Measurements from ENCODE around the gene SPEM2. TPM values are rescaled to one million over a fixed set of nuclear protein-coding genes. Genes with fewer than 3 reads are reported as not detected.

Gene SPEM2
- polyA plus RNA-seq, 1 of the 3 experiments (the other 2 are of a cell fraction): not detected

DNA sequence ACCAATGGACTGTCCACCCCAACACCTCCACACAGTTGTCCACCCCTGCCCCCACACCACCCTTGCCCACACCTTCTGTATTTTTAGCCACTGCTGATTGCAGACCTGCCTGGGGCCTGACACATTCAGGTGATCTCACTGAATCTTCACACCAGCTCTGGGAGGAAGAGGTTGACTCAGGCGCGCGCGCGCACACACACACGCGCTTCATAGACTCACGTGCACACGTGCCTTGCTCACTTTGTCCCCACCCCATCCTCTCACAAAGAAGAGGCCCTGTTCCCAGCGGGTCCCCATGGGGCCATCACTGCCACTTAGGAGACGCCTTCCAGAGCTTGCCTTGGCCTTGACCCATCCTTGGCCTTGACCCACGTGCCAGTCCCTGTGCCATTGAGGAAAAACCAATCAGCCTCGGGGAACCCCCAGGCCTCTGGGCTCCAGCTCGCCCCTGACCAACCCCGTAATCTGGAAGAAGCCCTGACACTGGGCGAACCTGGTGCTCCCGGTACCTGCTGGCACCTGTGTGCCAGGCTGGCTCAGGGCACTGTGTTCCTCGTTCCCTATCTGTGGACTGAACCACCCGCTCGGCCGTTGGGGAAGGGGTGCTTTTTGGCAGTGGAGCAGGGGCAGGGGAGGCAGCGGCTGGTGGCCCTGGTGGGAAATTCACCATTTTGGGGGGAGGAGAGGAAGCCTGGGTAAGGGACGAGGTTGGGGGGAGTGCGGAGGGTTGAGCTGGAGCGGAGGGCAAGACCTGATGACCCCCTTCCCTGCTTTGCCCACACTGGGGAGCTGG is 14.6 kb upstream of the SPEM2 start (continued):
- TF ChIP-seq, protein P1, sequence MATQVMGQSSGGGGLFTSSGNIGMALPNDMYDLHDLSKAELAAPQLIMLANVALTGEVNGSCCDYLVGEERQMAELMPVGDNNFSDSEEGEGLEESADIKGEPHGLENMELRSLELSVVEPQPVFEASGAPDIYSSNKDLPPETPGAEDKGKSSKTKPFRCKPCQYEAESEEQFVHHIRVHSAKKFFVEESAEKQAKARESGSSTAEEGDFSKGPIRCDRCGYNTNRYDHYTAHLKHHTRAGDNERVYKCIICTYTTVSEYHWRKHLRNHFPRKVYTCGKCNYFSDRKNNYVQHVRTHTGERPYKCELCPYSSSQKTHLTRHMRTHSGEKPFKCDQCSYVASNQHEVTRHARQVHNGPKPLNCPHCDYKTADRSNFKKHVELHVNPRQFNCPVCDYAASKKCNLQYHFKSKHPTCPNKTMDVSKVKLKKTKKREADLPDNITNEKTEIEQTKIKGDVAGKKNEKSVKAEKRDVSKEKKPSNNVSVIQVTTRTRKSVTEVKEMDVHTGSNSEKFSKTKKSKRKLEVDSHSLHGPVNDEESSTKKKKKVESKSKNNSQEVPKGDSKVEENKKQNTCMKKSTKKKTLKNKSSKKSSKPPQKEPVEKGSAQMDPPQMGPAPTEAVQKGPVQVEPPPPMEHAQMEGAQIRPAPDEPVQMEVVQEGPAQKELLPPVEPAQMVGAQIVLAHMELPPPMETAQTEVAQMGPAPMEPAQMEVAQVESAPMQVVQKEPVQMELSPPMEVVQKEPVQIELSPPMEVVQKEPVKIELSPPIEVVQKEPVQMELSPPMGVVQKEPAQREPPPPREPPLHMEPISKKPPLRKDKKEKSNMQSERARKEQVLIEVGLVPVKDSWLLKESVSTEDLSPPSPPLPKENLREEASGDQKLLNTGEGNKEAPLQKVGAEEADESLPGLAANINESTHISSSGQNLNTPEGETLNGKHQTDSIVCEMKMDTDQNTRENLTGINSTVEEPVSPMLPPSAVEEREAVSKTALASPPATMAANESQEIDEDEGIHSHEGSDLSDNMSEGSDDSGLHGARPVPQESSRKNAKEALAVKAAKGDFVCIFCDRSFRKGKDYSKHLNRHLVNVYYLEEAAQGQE (IDR thresholded peaks at IDR 0.05; ENCODE audit: low read depth, low read length): no peak
- TF ChIP-seq RAD21 (IDR thresholded peaks at IDR 0.05; ENCODE audit: low read length): no peak
- no peak for TF ChIP-seq SIN3A (IDR thresholded peaks at IDR 0.05; ENCODE audit: borderline replicate concordance, low read depth, low read length)

DNA sequence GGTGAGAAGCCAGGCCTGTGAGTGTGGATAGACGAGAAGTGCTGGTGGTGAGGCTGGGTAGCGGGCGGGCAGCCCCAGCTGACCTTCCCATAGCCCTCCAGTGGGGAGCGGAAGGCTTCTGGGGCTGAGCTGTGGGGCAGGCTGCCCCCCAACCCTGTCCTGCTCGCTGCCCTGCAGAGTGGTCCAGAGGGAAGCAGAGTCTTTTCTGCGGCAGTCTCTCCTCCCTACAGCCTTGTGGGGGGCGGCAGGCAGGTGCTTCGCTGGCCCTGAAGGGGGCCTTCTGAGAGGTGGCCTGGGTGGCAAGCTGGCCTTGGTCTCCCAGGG is 14.0 kb upstream of the SPEM2 start:
- Histone ChIP-seq H3K79me2 (ENCODE audit: insufficient read depth) (peaks cover 11% of the 10 kb centered on the region), H3F3A (replicated peaks; ENCODE audit: insufficient read depth) (no peaks in the 10 kb centered on the region), H3K9me2 (no peaks in the 10 kb centered on the region), H2AFZ (ENCODE audit: low read depth) (no peak overlapping the region), H3K4me3 (ENCODE audit: low read depth in 2 of 2, low read length in 1 of 2) (no peak overlapping the region), H3K9ac (no peak overlapping the region), H3K4me1 (ENCODE audit: control insufficient read depth in 1 of 2, insufficient read depth in 2 of 2, low read depth in 1 of 2, low read length in 1 of 2) (peaks cover 0 to 11% of the 10 kb centered on the region in 2 experiments; a peak in 1 of 4 replicates), H3K36me3 (replicated peaks in 1 of 2; ENCODE audit: control insufficient read depth in 1 of 2, insufficient read depth in 2 of 2, low read length in 1 of 2) (peaks cover 8 to 57% of the 10 kb centered on the region in 2 experiments), H3K9me3 (no peaks in the 10 kb centered on the region), H3K27ac (ENCODE audit: low read depth in 2 of 2, low read length in 1 of 2) (no peak overlapping the region), H4K20me1 (ENCODE audit: insufficient read depth) (peaks cover 7% of the 10 kb centered on the region; the same call in 1 of the 2 replicates), H3K4me2 (no peak overlapping the region), H3K27me3 (ENCODE audit: insufficient read depth) (no peaks in the 10 kb centered on the region)
- WGBS (ENCODE audit: low lambda C conversion rate): 92% methylated on average over 2 of the region's 8 CpGs
- no peak for DNase-seq
- CTCF ChIA-PET: interaction anchor here (2.8 kb wide), 1 partner anchor 25 kb away, joined by 8 read pairs; no protein-coding TSS in a partner anchor
- TF ChIP-seq RXRA (IDR thresholded peaks at IDR 0.05; ENCODE audit: borderline replicate concordance, low read depth): no peak
- TF ChIP-seq, protein P2, sequence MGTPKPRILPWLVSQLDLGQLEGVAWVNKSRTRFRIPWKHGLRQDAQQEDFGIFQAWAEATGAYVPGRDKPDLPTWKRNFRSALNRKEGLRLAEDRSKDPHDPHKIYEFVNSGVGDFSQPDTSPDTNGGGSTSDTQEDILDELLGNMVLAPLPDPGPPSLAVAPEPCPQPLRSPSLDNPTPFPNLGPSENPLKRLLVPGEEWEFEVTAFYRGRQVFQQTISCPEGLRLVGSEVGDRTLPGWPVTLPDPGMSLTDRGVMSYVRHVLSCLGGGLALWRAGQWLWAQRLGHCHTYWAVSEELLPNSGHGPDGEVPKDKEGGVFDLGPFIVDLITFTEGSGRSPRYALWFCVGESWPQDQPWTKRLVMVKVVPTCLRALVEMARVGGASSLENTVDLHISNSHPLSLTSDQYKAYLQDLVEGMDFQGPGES (IDR thresholded peaks at IDR 0.05; ENCODE audit: low read depth, low read length): no peak
- TF ChIP-seq GATA2 (CRISPR knock-in tag; IDR thresholded peaks at IDR 0.05): no peak
- POLR2A ChIA-PET: no interaction called here

DNA sequence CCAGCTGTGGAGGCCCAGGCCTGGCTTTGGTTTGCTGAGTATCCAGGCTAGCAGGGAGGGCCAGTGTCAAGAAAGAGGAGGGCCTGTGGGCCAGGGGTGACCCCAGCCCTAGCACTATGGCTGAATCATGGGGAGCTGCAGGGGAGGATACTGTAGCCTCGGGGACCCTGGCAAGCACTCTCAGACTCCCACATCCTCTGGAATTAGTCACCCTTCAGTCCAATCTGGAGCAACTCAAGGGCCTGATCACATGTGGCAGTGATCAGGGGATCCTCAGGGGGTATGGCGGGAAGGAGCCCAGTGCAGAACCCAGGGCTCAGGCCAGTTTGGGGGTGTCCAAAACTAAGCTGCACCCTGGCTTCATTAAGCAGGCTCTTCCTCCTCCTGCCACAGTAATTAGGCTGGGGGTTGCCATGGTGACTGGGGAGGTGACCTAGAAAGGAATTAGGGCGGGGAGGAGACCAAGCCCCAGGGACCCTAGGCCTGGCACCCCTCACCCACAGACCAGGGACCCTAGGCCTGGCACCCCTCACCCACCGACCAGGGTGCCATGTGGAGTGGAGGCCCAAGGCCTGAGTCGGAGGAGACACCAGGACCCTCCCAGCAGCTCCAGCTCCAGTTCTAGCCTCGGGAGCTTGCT is 11.9 kb upstream of the SPEM2 start:
- Histone ChIP-seq H3K36me3 (replicated peaks in 1 of 2; ENCODE audit: control insufficient read depth in 1 of 2, insufficient read depth in 2 of 2, low read length in 1 of 2) (peaks cover 8 to 66% of the 10 kb centered on the region in 2 experiments), H3K4me2 (no peak overlapping the region), H3K4me3 (ENCODE audit: low read depth in 2 of 2, low read length in 1 of 2) (no peak overlapping the region), H3K9me3 (no peaks in the 10 kb centered on the region), H4K20me1 (ENCODE audit: insufficient read depth) (no peaks in the 10 kb centered on the region), H3K27ac (ENCODE audit: low read depth in 2 of 2, low read length in 1 of 2) (no peak overlapping the region), H3F3A (replicated peaks; ENCODE audit: insufficient read depth) (no peaks in the 10 kb centered on the region), H3K9me2 (no peaks in the 10 kb centered on the region), H3K27me3 (ENCODE audit: insufficient read depth) (no peaks in the 10 kb centered on the region), H2AFZ (ENCODE audit: low read depth) (no peak overlapping the region), H3K79me2 (ENCODE audit: insufficient read depth) (no peaks in the 10 kb centered on the region), H3K4me1 (ENCODE audit: control insufficient read depth in 1 of 2, insufficient read depth in 2 of 2, low read depth in 1 of 2, low read length in 1 of 2) (no peaks in the 10 kb centered on the region), H3K9ac (no peak overlapping the region)
- TF ChIP-seq MXI1 (IDR thresholded peaks at IDR 0.05; ENCODE audit: low read depth, low read length) (no peak), RCOR1 (IDR thresholded peaks at IDR 0.05; ENCODE audit: low read length) (no peak), JUND (IDR thresholded peaks at IDR 0.05) (no peak), SMC3 (IDR thresholded peaks at IDR 0.05; ENCODE audit: low read depth, low read length) (no peak), NRF1 (IDR thresholded peaks at IDR 0.05; ENCODE audit: low read depth, low read length) (no peak), SIN3A (IDR thresholded peaks at IDR 0.05; ENCODE audit: borderline replicate concordance, low read depth, low read length) (no peak), FOXM1 (IDR thresholded peaks at IDR 0.05; ENCODE audit: low read depth) (no peak), ELF1 (IDR thresholded peaks at IDR 0.05) (no peak), TEAD4 (IDR thresholded peaks at IDR 0.05; ENCODE audit: borderline replicate concordance, insufficient read depth) (no peak)
- ChIA-PET CTCF (interaction anchor here (1.1 to 2.8 kb wide), 2 partner anchors 23 to 117 kb away, joined by 3 to 8 read pairs; no protein-coding TSS in a partner anchor), POLR2A (no interaction called here)
- no peak for DNase-seq
- WGBS (ENCODE audit: low lambda C conversion rate): 100% methylated on average over 2 of the region's 6 CpGs
